ENCODE data around the gene MAS1.

DNA sequence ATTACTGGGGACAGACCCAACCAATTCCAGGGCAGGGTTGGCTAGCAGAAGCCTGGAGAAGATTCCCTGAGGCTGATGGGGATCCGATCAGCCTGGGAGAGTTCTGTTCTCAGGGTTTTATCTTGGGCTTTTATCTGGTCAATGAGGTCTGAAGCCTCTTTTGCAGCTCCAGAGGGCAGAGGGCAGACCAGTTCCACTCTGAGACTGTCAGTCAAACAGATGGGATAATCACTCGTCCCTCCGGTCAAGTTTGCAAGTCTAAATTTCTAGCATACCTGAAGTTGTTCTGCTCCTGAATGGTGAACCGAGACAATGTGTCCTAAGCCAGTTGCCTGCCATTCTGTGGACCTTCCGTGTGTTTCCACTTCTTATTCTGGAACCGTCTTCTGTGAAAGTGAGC is 3.0 kb upstream of the MAS1 start:
- TF ChIP-seq, protein P1, sequence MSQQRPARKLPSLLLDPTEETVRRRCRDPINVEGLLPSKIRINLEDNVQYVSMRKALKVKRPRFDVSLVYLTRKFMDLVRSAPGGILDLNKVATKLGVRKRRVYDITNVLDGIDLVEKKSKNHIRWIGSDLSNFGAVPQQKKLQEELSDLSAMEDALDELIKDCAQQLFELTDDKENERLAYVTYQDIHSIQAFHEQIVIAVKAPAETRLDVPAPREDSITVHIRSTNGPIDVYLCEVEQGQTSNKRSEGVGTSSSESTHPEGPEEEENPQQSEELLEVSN (IDR thresholded peaks at IDR 0.05; ENCODE audit: borderline replicate concordance, low read depth): no peak
- TF ChIP-seq KDM5A (IDR thresholded peaks at IDR 0.05) (no peak), ESRRA (IDR thresholded peaks at IDR 0.05; ENCODE audit: borderline replicate concordance, low read length) (no peak), NPAS2 (CRISPR knock-in tag; IDR thresholded peaks at IDR 0.05; ENCODE audit: borderline replicate concordance) (no peak), KDM1A (IDR thresholded peaks at IDR 0.05; ENCODE audit: low read depth) (no peak), POLR2A (IDR thresholded peaks at IDR 0.05; ENCODE audit: low read length) (no peak)
- TF ChIP-seq, protein P2, sequence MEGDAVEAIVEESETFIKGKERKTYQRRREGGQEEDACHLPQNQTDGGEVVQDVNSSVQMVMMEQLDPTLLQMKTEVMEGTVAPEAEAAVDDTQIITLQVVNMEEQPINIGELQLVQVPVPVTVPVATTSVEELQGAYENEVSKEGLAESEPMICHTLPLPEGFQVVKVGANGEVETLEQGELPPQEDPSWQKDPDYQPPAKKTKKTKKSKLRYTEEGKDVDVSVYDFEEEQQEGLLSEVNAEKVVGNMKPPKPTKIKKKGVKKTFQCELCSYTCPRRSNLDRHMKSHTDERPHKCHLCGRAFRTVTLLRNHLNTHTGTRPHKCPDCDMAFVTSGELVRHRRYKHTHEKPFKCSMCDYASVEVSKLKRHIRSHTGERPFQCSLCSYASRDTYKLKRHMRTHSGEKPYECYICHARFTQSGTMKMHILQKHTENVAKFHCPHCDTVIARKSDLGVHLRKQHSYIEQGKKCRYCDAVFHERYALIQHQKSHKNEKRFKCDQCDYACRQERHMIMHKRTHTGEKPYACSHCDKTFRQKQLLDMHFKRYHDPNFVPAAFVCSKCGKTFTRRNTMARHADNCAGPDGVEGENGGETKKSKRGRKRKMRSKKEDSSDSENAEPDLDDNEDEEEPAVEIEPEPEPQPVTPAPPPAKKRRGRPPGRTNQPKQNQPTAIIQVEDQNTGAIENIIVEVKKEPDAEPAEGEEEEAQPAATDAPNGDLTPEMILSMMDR (IDR thresholded peaks at IDR 0.05): no peak
- TF ChIP-seq, protein P3, sequence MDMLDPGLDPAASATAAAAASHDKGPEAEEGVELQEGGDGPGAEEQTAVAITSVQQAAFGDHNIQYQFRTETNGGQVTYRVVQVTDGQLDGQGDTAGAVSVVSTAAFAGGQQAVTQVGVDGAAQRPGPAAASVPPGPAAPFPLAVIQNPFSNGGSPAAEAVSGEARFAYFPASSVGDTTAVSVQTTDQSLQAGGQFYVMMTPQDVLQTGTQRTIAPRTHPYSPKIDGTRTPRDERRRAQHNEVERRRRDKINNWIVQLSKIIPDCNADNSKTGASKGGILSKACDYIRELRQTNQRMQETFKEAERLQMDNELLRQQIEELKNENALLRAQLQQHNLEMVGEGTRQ (IDR thresholded peaks at IDR 0.05): no peak
